ENCODE results near the gene CTNNB1.

GRCh38 chr3:41258239-41258800 lies 59.0 kb downstream of the CTNNB1 start:
- no peak for TF ChIP-seq CTCF (IDR thresholded peaks at IDR 0.05; ENCODE audit: borderline replicate concordance, extremely low read depth, low read length, poor library complexity, severe bottlenecking)
- no peak for TF ChIP-seq EZH2 (IDR thresholded peaks at IDR 0.05; ENCODE audit: borderline replicate concordance, low read depth, low read length, severe bottlenecking)

Measured in DND-41 (cell line).